Keratinocyte (primary cell): ENCODE measurements around the gene AIRE. TPM values are rescaled to one million over a fixed set of nuclear protein-coding genes. Genes with fewer than 3 reads are reported as not detected.

Experiments
- DNase-seq: peaks from one replicate; pipeline ENCODE4 v3.0.0-alpha.2; 2011; ENCODE audit warnings: low read depth, missing footprints, low spot score
- FAIRE-seq: peaks from 2 replicates; lab custom pipeline; 2011; peaks lifted over from hg19 to GRCh38; lab: Jason Lieb, UNC
- H2AFZ ChIP-seq: 2 replicates; pipeline ENCODE4 v1.6.0; 2012; ENCODE audit warnings: low read length, control low read depth, inconsistent platforms; ENCODE audit not compliant: control insufficient read depth
- H3K27ac ChIP-seq: 2 replicates; pipeline ENCODE4 v1.5.1; 2011; ENCODE audit warnings: low read length; ENCODE audit not compliant: control insufficient read depth, insufficient read depth
- H3K27me3 ChIP-seq: 3 replicates; pipeline ENCODE4 v1.6.0; 2011; ENCODE audit warnings: low read length; ENCODE audit not compliant: control insufficient read depth, insufficient read depth; ENCODE audit errors: extremely low read depth
- H3K36me3 ChIP-seq, 2 experiments: 2 replicates in 1 of 2; 3 replicates in 1 of 2; pipeline ENCODE4 v1.5.1; 2011; ENCODE audit warnings: low read length in 2 of 2, mild to moderate bottlenecking in 1 of 2; ENCODE audit not compliant: control insufficient read depth in 2 of 2, insufficient read depth in 2 of 2; ENCODE audit errors: extremely low read depth in 1 of 2
- H3K4me1 ChIP-seq: 3 replicates; pipeline ENCODE4 v1.5.1; 2011; ENCODE audit warnings: low read length; ENCODE audit not compliant: control insufficient read depth, insufficient read depth; ENCODE audit errors: extremely low read depth
- H3K4me2 ChIP-seq: 3 replicates; pipeline ENCODE4 v1.6.0; 2011; ENCODE audit warnings: low read depth, low read length; ENCODE audit not compliant: control insufficient read depth, insufficient read depth; ENCODE audit errors: extremely low read depth
- H3K4me3 ChIP-seq, 3 experiments: fragments of 200-600 bp in 1 of 3; sonication (generic) in 1 of 3; 2 replicates in 2 of 3; 3 replicates in 1 of 3; pipeline ENCODE4 v1.5.1; 2011 to 2016; ENCODE audit warnings: low read length in 3 of 3, mild to moderate bottlenecking in 3 of 3, control low read depth in 2 of 3, inconsistent platforms in 1 of 3, low read depth in 1 of 3, mixed read lengths in 1 of 3, mixed run types in 1 of 3, moderate library complexity in 1 of 3; ENCODE audit not compliant: control insufficient read depth in 2 of 3, insufficient read depth in 2 of 3; ENCODE audit errors: extremely low read depth in 1 of 3
- H3K79me2 ChIP-seq: 2 replicates; pipeline ENCODE4 v1.6.0; 2012; ENCODE audit warnings: low read length; ENCODE audit not compliant: control insufficient read depth, insufficient read depth
- H3K9ac ChIP-seq: 3 replicates; pipeline ENCODE4 v1.6.0; 2011; ENCODE audit warnings: low read length; ENCODE audit not compliant: control insufficient read depth, insufficient read depth; ENCODE audit errors: extremely low read depth
- H3K9me1 ChIP-seq: 3 replicates; pipeline ENCODE4 v1.6.0; 2011; ENCODE audit warnings: low read length; ENCODE audit not compliant: control insufficient read depth, insufficient read depth; ENCODE audit errors: extremely low read depth
- H3K9me3 ChIP-seq: 2 replicates; pipeline ENCODE4 v1.5.1; 2012; ENCODE audit warnings: low read depth, low read length; ENCODE audit not compliant: control insufficient read depth
- H4K20me1 ChIP-seq: 3 replicates; pipeline ENCODE4 v1.6.0; 2011; ENCODE audit warnings: low read length; ENCODE audit not compliant: control insufficient read depth, insufficient read depth; ENCODE audit errors: extremely low read depth
- CTCF ChIP-seq, 3 experiments: IDR thresholded peaks in 1 of 3; conservative IDR thresholded peaks in 1 of 3; optimal IDR thresholded peaks in 1 of 3; 2 replicates in 2 of 3; 3 replicates in 1 of 3; pipeline versions ENCODE3 to v1.5.1; 2011; ENCODE audit warnings: low read length in 3 of 3, mild to moderate bottlenecking in 3 of 3, moderate library complexity in 2 of 3, control low read depth in 1 of 3, inconsistent platforms in 1 of 3; ENCODE audit not compliant: insufficient read depth in 2 of 3; ENCODE audit errors: extremely low read depth in 1 of 3
- EZH2 ChIP-seq: IDR thresholded peaks from one replicate; pipeline ENCODE4 v1.6.1; 2012; ENCODE audit warnings: inconsistent platforms, mild to moderate bottlenecking, low read length, moderate library complexity
- dilution Hi-C: fragments of 300-500 bp; cut with MboI; formaldehyde crosslinking; loops from one replicate; pipeline ENCODE4 v1.7.0; 2020; ENCODE audit warnings: low sequenced_read_pairs; ENCODE audit not compliant: extremely low pct_ligation_motif_present
- polyA plus RNA-seq, 5 experiments: library from polyadenylated mRNA; depleted of rRNA in 3 of 5; stranded (reverse) in 3 of 5; stranded (forward) in 1 of 5; unstranded in 1 of 5; fragments of >200 nt; gene quantifications; 1 replicate in 1 of 5; 2 replicates in 3 of 5; 3 replicates in 1 of 5; pipeline versions ENCODE4 v1.2.1 to v1.2.3, GENCODE V29; 2011 to 2012; ENCODE audit warnings: missing spikeins in 2 of 5, low read depth in 1 of 5, low replicate concordance in 1 of 5

AIRE gene
- polyA plus RNA-seq, 1 donor (not counting 4 experiments of a cell fraction or from before 2014, with no cell fraction given), result not detected

DNA sequence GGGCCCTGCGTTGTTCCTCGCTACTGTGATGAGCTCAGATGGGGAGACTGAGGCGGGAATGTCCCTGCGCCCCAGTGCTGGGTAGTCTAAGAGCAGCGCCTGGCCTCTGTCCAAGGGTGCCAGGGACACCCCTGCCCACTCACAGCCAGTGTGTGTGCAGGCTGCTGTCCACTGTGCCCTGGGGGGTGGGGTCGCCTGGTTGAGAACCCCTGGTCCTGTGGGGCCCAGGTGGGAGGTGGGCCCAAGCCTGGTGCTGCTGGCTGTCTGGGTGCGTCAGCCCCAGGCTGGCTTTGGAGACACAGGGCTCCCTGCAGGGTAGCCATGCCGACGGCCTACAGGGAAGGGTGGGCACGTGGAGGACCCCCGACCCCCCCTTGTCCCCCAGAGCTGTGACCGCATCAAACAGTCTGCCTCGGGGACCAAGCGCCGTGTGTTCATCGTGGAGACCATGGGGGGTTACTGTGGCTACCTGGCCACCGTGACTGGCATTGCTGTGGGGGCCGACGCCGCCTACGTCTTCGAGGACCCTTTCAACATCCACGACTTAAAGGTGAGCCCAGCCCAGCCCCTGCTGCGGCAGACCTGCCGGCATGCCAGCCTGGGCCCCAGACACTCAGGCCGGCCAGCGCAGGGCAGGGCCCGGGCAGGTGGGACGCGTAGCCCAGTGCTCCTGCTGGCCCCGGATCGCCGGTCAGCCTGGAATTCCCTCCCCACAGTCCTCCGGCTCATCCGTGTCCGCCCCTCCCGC, 38.6 kb downstream of the AIRE start:
- Histone ChIP-seq H3K9me1 (no peaks in the 10 kb centered on the region), H4K20me1 (no peaks in the 10 kb centered on the region), H3K4me3 (no peak overlapping the region), H3K36me3 (peaks cover 15 to 32% of the 10 kb centered on the region in 2 experiments), H3K27ac (no peak overlapping the region), H3K9me3 (no peaks in the 10 kb centered on the region), H2AFZ (no peak overlapping the region), H3K27me3 (no peaks in the 10 kb centered on the region), H3K4me1 (no peaks in the 10 kb centered on the region), H3K79me2 (no peaks in the 10 kb centered on the region), H3K9ac (no peak overlapping the region), H3K4me2 (no peak overlapping the region)
- TF ChIP-seq EZH2, result no peak
- dilution Hi-C loops, result no loop called here
- no peak for DNase-seq
- no peak for FAIRE-seq

DNA sequence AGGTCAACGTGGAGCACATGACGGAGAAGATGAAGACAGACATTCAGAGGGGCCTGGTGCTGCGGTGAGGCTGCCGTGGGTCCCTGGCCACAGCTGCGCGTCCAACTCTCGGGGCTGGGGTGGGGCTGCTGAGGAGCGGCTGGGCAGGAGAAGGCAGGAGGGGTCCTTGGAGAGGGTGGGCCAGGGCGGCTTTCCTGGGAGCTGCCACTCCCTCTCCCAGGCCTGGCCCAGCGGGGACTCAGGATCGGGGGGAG, 39.1 kb downstream of the AIRE start:
- no peak overlapping the region for H3K4me3 ChIP-seq
- H3K4me1 ChIP-seq, result no peaks in the 10 kb centered on the region
- dilution Hi-C loops, result no loop called here
- FAIRE-seq, result no peak
- TF ChIP-seq CTCF (optimal IDR thresholded peaks at IDR 0.05 in 1 of 3, IDR thresholded peaks at IDR 0.05 in 1 of 3, conservative IDR thresholded peaks at IDR 0.05 in 1 of 3; ENCODE audit: extremely low read depth in 1 of 3, insufficient read depth in 2 of 3, low read length in 3 of 3), result no peak
- TF ChIP-seq EZH2, result no peak
- H4K20me1 ChIP-seq, result no peaks in the 10 kb centered on the region
- no peak overlapping the region for H3K4me2 ChIP-seq
- no peak overlapping the region for H2AFZ ChIP-seq
- no peaks in the 10 kb centered on the region for H3K79me2 ChIP-seq
- H3K9me1 ChIP-seq, result no peaks in the 10 kb centered on the region
- DNase-seq, result no peak
- H3K27me3 ChIP-seq, result no peaks in the 10 kb centered on the region
- H3K27ac ChIP-seq, result no peak overlapping the region
- H3K9me3 ChIP-seq, result no peaks in the 10 kb centered on the region
- peaks cover 11 to 28% of the 10 kb centered on the region in 2 experiments for H3K36me3 ChIP-seq
- no peak overlapping the region for H3K9ac ChIP-seq
